K562 (cell line): Measurements from ENCODE around the gene WNT3.

Source experiments
- CTCF ChIP-seq, 3 experiments: IDR thresholded peaks in 2 of 3; conservative IDR thresholded peaks in 1 of 3; 2 replicates each; pipeline ENCODE4 v1.5.1; 2011 to 2012; ENCODE audit warnings: low read length in 3 of 3, mild to moderate bottlenecking in 3 of 3, control low read depth in 2 of 3, improper control_type of control experiment in 1 of 3, inconsistent platforms in 1 of 3, low read depth in 1 of 3, mixed read lengths in 1 of 3, moderate library complexity in 1 of 3; ENCODE audit not compliant: insufficient read depth in 2 of 3
- FOXP4 ChIP-seq: sonication (generic); formaldehyde crosslinking; IDR thresholded peaks from 2 replicates; pipeline ENCODE4 v1.8.0; 2022; ENCODE audit warnings: mild to moderate bottlenecking, missing genetic modification reagents, borderline replicate concordance
- HNRNPUL1 ChIP-seq: fragments of 200-400 bp; formaldehyde crosslinking; IDR thresholded peaks from 2 replicates; pipeline ENCODE4 v1.6.1; 2017; ENCODE audit warnings: low read length
- NRF1 ChIP-seq, 2 experiments: fragments of 450-650 bp; IDR thresholded peaks in 1 of 2; conservative IDR thresholded peaks in 1 of 2; 2 replicates each; pipeline ENCODE4 v1.6.1; 2014; ENCODE audit warnings: mild to moderate bottlenecking in 2 of 2
- PYGO2 ChIP-seq: fragments of 450-650 bp; IDR thresholded peaks from 2 replicates; pipeline ENCODE4 v1.6.1; 2016; ENCODE audit warnings: mild to moderate bottlenecking, missing genetic modification characterization, moderate library complexity, missing compliant biosample characterization
- ZNF140 ChIP-seq: fragments of 250-450 bp; sonication (Bioruptor Pico); IDR thresholded peaks from 2 replicates; pipeline ENCODE4 v1.8.0; 2021; ENCODE audit warnings: moderate library complexity, mild to moderate bottlenecking, inconsistent platforms

GRCh38 chr17:46751425-46751824 lies 67.1 kb downstream of the WNT3 start:
- TF ChIP-seq FOXP4 (CRISPR knock-in tag) (no peak), CTCF (IDR thresholded peaks at IDR 0.05 in 2 of 3, conservative IDR thresholded peaks at IDR 0.05 in 1 of 3; ENCODE audit: insufficient read depth in 2 of 3, low read depth in 1 of 3, low read length in 3 of 3) (no peak), PYGO2 (tag) (no peak), NRF1 (conservative IDR thresholded peaks at IDR 0.05 in 1 of 2, IDR thresholded peaks at IDR 0.05 in 1 of 2) (no peak), ZNF140 (CRISPR knock-in tag) (no peak), HNRNPUL1 (no peak)
